BE2C (cell line): ENCODE results near the gene PIEZO1.

ENCODE experiments used
- DNase-seq: peaks from one replicate; pipeline ENCODE4 v3.0.0-alpha.2; 2020
- H3K27me3 ChIP-seq: fragments of 250-450 bp; sonication (Bioruptor Pico); 2 replicates; pipeline ENCODE4 v1.5.1; 2020; ENCODE audit warnings: mild to moderate bottlenecking
- H3K36me3 ChIP-seq: fragments of 250-450 bp; sonication (Bioruptor Pico); 2 replicates; pipeline ENCODE4 v1.5.1; 2020; ENCODE audit warnings: mild to moderate bottlenecking
- H3K4me1 ChIP-seq: fragments of 250-450 bp; sonication (Bioruptor Pico); 2 replicates; pipeline ENCODE4 v1.5.1; 2020
- H3K4me3 ChIP-seq: 2 replicates; pipeline ENCODE4 v1.5.1; 2011; ENCODE audit warnings: low read depth, low read length
- H3K9me3 ChIP-seq: fragments of 250-450 bp; sonication (Bioruptor Pico); 2 replicates; pipeline ENCODE4 v1.5.1; 2020
- TF ChIP-seq, protein P1 (sequence below): IDR thresholded peaks from 2 replicates; pipeline ENCODE4 v1.5.1; 2012; ENCODE audit warnings: mild to moderate bottlenecking, low read depth, low read length

Gene PIEZO1

DNA sequence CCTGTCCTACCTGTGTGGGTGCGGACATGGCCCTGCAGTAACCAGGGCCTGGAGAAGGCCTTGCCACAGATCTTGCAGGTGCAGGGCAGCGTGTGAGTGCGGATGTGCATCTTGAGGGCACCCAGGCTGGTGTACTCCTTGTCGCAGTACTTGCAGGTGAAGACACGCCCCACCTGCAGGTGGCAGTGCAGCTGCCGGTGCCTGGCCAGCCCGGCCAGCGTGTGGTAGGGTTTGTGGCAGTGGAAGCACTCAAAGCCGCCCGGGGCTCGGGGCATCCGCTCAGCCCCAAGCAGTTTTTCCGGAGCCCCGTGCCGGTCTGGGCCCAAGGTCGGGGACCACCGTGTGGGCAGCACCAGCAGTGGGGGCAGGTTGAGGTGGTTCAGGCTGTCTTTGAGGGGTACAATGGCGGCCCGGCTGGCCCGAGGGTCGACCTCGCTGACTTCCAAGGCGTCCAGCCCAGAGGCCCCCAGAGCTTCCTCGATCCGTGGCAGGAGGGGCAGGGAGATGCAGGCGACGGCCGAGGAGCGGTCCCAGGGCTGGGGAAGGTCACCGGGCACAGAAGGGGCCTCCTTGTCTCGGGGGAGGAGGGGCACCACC is 103.8 kb downstream of the PIEZO1 start:
- no peaks in the 10 kb centered on the region for H3K36me3 ChIP-seq
- DNase-seq = no peak
- H3K27me3 ChIP-seq = peaks cover 69% of the 10 kb centered on the region
- no peaks in the 10 kb centered on the region; the same call in 1 of the 2 replicates for H3K4me1 ChIP-seq
- TF ChIP-seq, protein P1, sequence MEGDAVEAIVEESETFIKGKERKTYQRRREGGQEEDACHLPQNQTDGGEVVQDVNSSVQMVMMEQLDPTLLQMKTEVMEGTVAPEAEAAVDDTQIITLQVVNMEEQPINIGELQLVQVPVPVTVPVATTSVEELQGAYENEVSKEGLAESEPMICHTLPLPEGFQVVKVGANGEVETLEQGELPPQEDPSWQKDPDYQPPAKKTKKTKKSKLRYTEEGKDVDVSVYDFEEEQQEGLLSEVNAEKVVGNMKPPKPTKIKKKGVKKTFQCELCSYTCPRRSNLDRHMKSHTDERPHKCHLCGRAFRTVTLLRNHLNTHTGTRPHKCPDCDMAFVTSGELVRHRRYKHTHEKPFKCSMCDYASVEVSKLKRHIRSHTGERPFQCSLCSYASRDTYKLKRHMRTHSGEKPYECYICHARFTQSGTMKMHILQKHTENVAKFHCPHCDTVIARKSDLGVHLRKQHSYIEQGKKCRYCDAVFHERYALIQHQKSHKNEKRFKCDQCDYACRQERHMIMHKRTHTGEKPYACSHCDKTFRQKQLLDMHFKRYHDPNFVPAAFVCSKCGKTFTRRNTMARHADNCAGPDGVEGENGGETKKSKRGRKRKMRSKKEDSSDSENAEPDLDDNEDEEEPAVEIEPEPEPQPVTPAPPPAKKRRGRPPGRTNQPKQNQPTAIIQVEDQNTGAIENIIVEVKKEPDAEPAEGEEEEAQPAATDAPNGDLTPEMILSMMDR = peak; percentile 46
- no peak overlapping the region for H3K4me3 ChIP-seq
- H3K9me3 ChIP-seq = no peaks in the 10 kb centered on the region; the same call in 1 of the 2 replicates

DNA sequence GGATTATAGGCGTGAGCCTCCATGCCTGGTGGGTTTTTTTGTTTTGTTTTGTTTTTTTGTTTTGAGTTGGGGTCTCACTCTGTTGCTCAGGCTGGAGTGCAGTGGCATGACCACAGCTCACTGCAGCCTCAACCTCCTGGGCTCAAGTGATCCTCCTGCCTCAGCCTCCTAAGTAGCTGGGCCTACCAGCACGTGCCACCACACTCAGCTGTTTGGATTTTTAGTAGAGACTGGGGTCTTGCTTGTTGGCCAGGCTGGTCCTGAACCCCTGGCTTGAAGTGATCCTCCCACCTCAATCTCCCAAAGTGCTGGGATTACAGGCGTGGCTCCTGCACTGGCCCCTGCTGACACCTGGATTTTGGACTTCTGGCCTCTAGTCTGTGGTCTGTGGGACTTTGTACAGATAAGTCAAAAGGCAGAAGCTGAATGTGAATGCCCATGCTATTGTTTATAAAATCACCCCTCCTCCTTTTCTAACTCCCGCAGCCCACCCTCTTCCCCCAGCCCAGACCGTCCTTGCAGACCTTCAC is 104.4 kb downstream of the PIEZO1 start:
- no peak for DNase-seq
- Histone ChIP-seq H3K27me3 (peaks cover 64% of the 10 kb centered on the region), H3K4me3 (no peak overlapping the region), H3K9me3 (no peaks in the 10 kb centered on the region; the same call in 1 of the 2 replicates), H3K36me3 (no peaks in the 10 kb centered on the region), H3K4me1 (no peaks in the 10 kb centered on the region; the same call in 1 of the 2 replicates)
- TF ChIP-seq, protein P1 = no peak

DNA sequence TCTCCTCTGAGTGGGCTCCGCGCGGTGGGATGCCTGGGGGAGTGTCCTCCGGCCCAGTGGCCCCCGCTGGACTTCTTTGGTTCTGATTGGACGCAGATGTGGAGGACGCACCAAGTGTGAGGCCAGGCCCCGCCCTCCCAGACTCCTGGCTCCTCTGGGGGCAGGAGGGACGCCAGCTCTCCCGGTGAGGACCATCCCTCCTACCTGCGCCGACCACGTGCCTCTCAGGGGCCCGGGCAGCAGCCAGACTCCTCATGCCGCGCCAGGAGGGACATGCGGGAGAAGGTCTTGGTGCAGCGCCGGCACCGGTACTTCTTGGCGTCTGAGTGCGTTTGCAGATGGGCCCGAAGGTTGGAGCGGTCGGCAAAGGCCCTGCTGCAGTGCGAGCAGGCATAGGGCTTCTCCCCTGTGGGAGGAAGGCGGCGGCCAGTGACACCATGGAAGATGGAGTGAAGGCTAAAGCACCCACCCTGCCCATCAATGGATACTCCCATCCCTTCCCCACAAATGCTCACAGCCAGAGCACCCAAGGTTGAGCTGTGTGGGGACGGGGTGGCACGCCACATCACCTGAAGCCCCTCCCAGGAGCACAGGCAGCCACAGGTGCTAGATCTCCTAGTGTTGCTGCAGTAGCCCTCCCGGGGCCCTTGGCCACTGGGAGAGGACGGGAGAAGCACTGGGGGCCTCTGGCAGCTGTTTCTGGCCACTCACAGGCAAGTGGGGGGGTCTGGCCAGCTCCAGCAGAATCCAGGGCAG is 106.6 kb downstream of the PIEZO1 start:
- TF ChIP-seq, protein P1 = no peak
- no peaks in the 10 kb centered on the region; the same call in 1 of the 2 replicates for H3K4me1 ChIP-seq
- H3K9me3 ChIP-seq = no peaks in the 10 kb centered on the region; the same call in 1 of the 2 replicates
- H3K27me3 ChIP-seq = peaks cover 42% of the 10 kb centered on the region
- DNase-seq = peak; percentile 40
- H3K36me3 ChIP-seq = no peaks in the 10 kb centered on the region
- peak overlapping the region; percentile 26 for H3K4me3 ChIP-seq

DNA sequence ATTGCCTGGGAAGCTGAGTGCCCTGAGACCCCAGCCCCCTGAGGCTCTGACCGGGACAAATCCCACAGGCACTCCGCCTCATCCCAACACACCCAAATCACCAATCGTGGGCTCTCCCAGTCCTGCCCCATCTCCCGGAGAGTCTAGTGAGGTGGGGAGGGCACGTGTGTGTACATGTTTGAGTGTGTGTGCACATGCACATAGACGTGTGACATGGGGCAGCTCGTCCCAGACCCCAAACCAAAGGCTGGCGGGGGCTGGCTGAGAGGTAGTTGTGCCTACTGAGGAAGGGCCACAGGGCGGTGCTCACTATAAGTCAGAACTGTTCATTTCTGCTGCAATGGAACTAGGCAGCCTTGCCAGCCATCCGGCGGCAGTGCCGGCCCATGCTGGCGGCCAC is 107.3 kb downstream of the PIEZO1 start:
- DNase-seq = no peak
- no peaks in the 10 kb centered on the region; the same call in 1 of the 2 replicates for H3K4me1 ChIP-seq
- peaks cover 42% of the 10 kb centered on the region for H3K27me3 ChIP-seq
- TF ChIP-seq, protein P1 = no peak
- H3K36me3 ChIP-seq = no peaks in the 10 kb centered on the region
- no peaks in the 10 kb centered on the region; the same call in 1 of the 2 replicates for H3K9me3 ChIP-seq
- peak overlapping the region; percentile 26; the same call in 1 of the 2 replicates for H3K4me3 ChIP-seq

DNA sequence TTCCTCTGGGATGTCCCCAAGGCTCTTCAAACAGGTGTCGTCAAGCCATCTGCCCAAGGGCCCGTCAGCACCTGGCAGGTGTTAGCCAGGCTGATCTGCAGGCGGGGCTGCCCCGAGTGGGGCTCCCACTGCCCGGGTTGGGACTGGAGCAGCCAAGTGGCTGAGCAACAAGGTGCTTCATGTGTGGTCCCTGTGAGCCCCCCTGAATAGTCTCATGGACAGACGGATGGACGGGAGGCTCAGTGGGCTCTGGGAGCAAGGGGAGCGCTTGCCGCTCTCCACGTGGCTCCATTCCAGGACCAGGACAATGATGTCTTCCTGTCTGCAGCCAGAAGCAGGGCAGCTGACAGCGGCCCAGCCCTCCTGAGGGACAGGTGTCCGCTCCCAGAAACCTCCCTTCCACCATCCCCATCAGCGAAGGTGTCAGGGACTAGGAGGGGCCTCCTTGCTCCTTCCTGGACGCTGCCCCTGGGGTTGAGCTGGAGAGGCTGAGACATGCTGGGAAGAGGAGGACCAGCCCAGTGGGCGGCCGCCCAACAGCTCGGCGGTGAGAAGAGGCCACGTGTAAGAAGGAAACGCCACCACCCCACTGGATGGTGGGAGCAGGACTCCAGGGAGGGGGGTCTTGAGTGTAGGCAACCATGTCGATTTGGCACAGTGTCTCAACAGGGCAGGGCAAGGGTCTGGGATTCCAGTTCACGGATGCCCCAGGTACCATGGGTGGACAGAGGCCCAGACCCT is 108.3 kb downstream of the PIEZO1 start:
- Histone ChIP-seq H3K27me3 (peaks cover 34% of the 10 kb centered on the region), H3K36me3 (no peaks in the 10 kb centered on the region), H3K4me1 (no peaks in the 10 kb centered on the region; the same call in 1 of the 2 replicates), H3K9me3 (no peaks in the 10 kb centered on the region; the same call in 1 of the 2 replicates), H3K4me3 (no peak overlapping the region)
- TF ChIP-seq, protein P1 = no peak
- DNase-seq = no peak
